Heart left ventricle (tissue), 13 donors: ENCODE data around the gene ATP5PD.

Experiments
- POLR2A ChIP-seq, 2 donors: fragments of 450-650 bp; IDR thresholded peaks; one replicate each; pipeline ENCODE4 v1.6.1; 2017; ENCODE audit warnings: antibody characterized with exemption in 2 of 2, mild to moderate bottlenecking in 2 of 2, moderate library complexity in 2 of 2
- TF ChIP-seq, protein P1 (sequence below), 12 donors: fragments of 200-600 bp; sonication (generic) in 4 of 12; IDR thresholded peaks; one replicate each; pipeline versions ENCODE4 v1.5.0 to v1.8.0; 2018 to 2022; ENCODE audit warnings: antibody characterized with exemption in 12 of 12, mild to moderate bottlenecking in 5 of 12
- donor health status: ischemic (EF 13 %, LVEDD 7.1; RV severe dilation, severe dysfunction).
- donor health status: DM: no; HTN: yes; CAD: no.
- donor health status: DM: no; HTN: no; CAD: no.
- donor health status: ischemic (EF 25% LVEDD 6.9; RV normal size, moderate dysfunction).
- donor health status: ischemic (EF 25% LVEDD 5.7; RV mildly dilated, moderate dysfunction).
- donor health status: ischemic (EF 35%, LVEDD 5.7; RV mildly dilated, moderate dysfunction).
- donor health status: nonischemic (EF 11% LVEDD 7.7; RV severe dilation, severe dysfunction).
- donor health status: DM: yes; HTN: yes; CAD: no.
- donor health status: PGD.
- donor health status: ischemic (EF 29% LVEDD 5.4; RV normal size, mild dysfunction).
- donor health status: nonischemic (EF 23%, LVEDD 6.1; RV moderate dilation, normal function).

DNA sequence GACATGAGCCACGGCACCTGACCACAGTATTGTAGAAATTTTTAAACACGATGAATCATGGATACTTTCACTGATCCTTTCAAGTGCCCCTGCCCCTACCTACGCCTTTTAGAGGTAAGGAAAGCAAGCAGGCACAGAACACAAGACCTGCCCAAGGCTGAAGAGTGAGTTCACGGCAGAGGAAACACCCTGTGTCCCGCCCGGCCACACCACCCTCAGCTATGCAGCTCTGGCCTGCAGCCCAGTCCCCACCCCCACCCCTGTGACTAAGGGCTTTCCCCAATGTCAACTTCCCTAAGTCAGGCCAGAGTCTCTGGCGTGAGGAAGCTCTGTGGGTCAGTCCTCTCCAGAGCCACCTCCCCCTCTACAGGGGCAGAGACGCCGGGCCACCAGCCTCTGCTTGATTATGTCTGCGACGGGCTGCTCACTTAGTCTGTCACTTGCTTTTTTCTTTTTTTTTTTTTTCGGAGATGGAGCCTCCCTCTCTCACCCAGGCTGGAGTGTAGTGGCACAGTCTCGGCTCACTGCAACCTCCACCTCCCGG is 49.4 kb upstream of the ATP5PD start:
- peak in 1 of 2 donors; percentile 10 for TF ChIP-seq POLR2A (IDR thresholded peaks at IDR 0.05)
- TF ChIP-seq, protein P1, sequence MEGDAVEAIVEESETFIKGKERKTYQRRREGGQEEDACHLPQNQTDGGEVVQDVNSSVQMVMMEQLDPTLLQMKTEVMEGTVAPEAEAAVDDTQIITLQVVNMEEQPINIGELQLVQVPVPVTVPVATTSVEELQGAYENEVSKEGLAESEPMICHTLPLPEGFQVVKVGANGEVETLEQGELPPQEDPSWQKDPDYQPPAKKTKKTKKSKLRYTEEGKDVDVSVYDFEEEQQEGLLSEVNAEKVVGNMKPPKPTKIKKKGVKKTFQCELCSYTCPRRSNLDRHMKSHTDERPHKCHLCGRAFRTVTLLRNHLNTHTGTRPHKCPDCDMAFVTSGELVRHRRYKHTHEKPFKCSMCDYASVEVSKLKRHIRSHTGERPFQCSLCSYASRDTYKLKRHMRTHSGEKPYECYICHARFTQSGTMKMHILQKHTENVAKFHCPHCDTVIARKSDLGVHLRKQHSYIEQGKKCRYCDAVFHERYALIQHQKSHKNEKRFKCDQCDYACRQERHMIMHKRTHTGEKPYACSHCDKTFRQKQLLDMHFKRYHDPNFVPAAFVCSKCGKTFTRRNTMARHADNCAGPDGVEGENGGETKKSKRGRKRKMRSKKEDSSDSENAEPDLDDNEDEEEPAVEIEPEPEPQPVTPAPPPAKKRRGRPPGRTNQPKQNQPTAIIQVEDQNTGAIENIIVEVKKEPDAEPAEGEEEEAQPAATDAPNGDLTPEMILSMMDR (IDR thresholded peaks at IDR 0.05) = no peak
